ENCODE data around the gene CRTC2.
"Not testable (repeated sequence)": the region's sequence is repeated elsewhere in the genome, so short reads cannot be mapped to it uniquely, and the experiment has no call there.

CRTC2 gene

GRCh38 chr1:153958111-153958960 lies at the start of gene CRTC2:
CRTC2 (minus strand) TSS chr1:153958612; CDS start chr1:153958497, 115 bp downstream.
- DNase-seq (ENCODE audit: insufficient read length, low spot score), result peak; percentile 91
- FAIRE-seq, result peak; percentile 98

DNA sequence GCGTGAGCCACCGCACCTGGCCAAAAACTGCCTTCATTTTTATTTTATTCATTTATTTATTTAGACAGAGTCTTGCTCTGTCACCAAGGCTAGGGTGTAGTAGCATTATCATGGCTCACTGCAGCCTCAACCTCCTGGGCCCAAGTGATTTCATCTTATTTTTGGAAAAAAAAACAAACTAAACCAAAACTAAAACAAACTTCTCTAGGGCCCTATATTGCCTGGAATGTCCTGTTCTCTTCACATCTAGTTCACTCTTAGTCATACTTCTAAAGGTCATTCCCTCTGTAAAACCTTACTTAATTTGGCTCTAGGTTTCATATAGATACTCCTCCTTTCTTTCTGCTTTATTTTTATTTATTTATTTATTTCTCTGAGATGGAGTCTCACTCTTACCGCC lies 47.7 kb upstream of the CRTC2 start:
- FAIRE-seq, result no peak

DNA sequence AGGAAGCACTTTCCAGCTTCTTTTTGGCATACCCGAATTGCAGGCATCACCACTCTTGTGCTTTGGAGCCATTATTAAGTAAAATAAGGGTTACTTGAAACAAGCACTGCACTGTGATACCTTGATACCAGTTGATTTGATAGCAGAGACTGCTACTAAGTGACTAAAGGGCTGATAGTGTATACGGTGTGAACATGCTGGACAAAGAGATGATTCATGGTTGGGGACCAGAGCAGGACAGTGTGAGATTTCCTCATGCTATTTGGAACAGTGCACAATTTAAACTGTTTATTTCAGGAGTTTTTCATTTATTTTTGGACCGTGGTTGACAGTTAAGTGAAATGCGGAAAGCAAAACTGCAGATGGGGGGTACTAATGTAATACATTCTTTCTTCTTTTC lies 42.0 kb upstream of the CRTC2 start:
- FAIRE-seq (no peak), DNase-seq (ENCODE audit: insufficient read length, low spot score) (no peak)

More for the DNA sequence above, 47.7 kb upstream of the CRTC2 start:
- DNase-seq (ENCODE audit: insufficient read length, low spot score), result no peak

GRCh38 chr1:153996882-153997281 lies 38.5 kb upstream of the CRTC2 start:
- not testable (repeated sequence) for FAIRE-seq; DNase-seq (ENCODE audit: insufficient read length, low spot score)

GRCh38 chr1:153995640-153996039 lies 37.2 kb upstream of the CRTC2 start:
- DNase-seq (ENCODE audit: insufficient read length, low spot score) (no peak), FAIRE-seq (no peak)

DNA sequence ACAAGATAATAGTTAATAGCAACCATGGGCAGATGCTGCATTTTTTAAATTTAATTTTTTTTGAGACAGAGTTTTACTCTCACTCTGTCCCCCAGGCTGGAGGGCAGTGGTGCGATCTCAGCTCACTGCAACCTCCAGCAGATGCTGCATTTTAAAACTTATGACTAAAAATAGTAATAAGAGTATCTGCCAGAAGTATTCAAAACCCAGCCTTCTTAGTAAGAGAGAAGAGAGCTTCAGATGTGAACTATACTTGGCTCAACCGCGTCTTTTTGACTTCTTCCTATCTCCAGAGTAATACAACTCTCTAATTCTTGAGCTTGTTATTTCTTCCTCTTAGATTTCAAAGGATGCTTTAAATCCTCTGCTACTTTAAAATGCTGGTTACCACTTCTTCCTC lies 36.8 kb upstream of the CRTC2 start:
- no peak for DNase-seq (ENCODE audit: insufficient read length, low spot score)

GRCh38 chr1:153991806-153992205 lies 33.4 kb upstream of the CRTC2 start:
- FAIRE-seq, result no peak

More for the DNA sequence above, 36.8 kb upstream of the CRTC2 start:
- FAIRE-seq, result no peak

GRCh38 chr1:153991151-153991630 lies 32.8 kb upstream of the CRTC2 start:
- DNase-seq (ENCODE audit: insufficient read length, low spot score), result no peak
- FAIRE-seq, result no peak

More at GRCh38 chr1:153991806-153992205, 33.4 kb upstream of the CRTC2 start:
- DNase-seq (ENCODE audit: insufficient read length, low spot score), result no peak

DNA sequence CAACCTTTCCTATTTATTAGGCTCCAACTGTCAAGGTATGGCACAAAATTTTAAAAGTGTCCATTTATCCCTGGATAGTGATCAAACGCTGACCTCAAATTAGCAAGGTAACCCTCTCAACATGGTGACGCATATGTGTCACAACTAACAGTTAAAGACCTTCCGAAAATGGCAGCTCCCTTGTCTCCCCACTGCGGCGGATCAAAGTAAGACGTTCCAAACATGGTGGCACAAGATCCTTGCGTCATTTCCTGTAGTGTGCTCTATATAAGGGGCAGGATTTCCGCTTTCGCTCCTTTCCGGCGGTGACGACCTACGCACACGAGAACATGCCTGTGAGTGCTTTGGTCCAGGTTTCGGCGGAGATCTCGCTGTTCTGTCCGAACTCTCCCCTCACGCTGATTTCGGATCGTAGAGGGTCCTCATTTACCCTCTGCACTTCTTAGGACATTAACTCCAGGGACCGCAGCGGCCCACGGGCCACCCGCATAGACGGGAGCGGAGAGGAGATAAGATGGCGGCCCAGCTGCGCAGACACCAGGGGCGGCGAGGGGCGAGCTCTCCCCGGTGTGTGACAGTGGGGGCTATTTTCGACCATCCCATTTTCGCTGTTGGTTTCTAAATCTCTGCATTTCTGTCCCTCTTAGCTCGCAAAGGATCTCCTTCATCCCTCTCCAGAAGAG lies 32.2 kb upstream of the CRTC2 start, which contains the start of gene RPS27:
TSS of gene RPS27 (plus strand) at position 295 of the 683 bp plus-strand sequence. CDS start at position 330, 35 bp downstream.
- DNase-seq (ENCODE audit: insufficient read length, low spot score), result peak; percentile 83
- FAIRE-seq, result peak; percentile 95

DNA sequence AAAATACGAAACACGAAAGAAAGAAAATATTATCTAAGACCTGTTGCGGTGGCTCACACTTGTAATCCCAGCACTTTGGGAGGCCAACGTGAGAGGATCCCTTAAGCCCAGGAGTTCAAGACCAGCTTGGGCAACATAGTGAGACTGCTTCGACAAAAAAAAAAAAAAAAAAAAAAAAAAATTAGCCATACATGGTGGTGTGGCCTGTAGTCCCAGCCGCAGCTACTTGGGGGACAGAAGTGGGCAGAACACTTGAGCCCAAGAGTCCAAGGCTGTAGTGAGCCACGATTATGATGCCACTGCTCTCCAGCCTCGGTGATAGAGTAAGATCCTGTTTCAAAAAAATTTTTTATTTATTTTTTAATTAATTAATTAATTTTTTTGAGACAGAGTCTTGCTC lies 29.2 kb upstream of the CRTC2 start:
- no peak for DNase-seq (ENCODE audit: insufficient read length, low spot score)

GRCh38 chr1:153985941-153986761 lies 27.7 kb upstream of the CRTC2 start, which contains the start of gene RAB13:
RAB13 (minus strand) TSS chr1:153986339; CDS start chr1:153986236, 103 bp downstream.
- DNase-seq (ENCODE audit: insufficient read length, low spot score), result no peak
- peak; percentile 35 for FAIRE-seq

More for the DNA sequence above, 29.2 kb upstream of the CRTC2 start:
- FAIRE-seq, result no peak

- DNase-seq (ENCODE audit: insufficient read length, low spot score), result no peak
- no peak for FAIRE-seq
Observed at GRCh38 chr1:153985341-153985912, 27.0 kb upstream of the CRTC2 start.

DNA sequence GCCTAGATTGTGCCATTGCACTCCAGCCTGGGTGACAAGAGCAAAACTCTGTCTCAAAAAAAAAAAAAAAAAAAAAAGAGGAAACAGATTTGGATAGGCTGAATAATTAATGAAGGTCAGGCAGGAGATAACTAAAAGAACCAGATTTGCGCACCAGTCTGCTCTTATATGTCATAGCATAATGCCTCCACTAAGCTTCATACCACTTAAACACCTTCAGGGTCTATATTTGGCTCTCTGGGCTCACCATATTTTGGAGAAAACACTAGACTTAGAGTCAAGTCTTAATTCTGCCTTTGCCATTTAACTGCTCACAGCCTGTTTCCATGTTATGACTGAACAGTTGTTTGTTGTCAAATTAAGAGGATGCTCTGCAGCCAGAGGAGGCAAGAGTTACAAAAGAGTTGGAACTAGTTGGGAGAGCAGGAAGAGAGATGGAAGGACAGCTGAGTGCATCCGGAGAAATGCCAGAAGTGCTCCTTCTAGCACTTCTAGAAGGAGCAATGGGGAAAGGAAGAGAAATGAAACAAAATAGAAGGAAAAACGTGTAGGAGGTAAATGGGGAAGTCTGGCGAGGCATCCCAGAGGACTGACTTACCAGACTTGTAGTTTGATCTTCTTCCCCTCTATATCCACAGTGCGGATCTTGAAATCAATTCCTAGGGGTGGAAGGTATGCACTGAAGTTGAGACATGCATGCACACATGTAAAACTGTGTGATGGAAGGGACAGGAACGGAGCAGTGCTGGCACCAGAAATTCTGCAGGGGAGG lies 25.9 kb upstream of the CRTC2 start:
- FAIRE-seq, result no peak
- no peak for DNase-seq (ENCODE audit: insufficient read length, low spot score)

DNA sequence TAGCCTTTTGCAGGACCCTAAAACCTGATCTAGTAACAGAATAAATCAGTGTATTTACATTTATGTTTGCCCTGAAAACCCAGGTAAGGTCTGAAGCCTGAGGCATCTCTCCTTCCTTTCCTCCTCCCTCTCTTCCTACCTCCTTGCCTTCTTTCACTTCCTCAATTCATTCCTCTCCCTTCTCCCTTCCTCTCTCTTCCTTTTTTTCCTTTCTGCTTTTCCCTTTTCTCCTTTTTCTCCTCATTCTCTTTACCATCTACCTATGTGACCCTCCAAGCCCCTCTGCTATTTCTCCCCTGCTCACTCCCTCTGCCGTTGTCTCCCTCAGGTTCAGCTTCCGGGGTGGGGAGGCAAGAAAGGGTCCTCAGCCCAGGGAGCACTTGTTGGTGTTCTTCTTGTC lies 23.3 kb upstream of the CRTC2 start:
- FAIRE-seq; DNase-seq (ENCODE audit: insufficient read length, low spot score): not testable (repeated sequence)

GRCh38 chr1:153979091-153979490 lies 20.7 kb upstream of the CRTC2 start:
- FAIRE-seq; DNase-seq (ENCODE audit: insufficient read length, low spot score): not testable (repeated sequence)

DNA sequence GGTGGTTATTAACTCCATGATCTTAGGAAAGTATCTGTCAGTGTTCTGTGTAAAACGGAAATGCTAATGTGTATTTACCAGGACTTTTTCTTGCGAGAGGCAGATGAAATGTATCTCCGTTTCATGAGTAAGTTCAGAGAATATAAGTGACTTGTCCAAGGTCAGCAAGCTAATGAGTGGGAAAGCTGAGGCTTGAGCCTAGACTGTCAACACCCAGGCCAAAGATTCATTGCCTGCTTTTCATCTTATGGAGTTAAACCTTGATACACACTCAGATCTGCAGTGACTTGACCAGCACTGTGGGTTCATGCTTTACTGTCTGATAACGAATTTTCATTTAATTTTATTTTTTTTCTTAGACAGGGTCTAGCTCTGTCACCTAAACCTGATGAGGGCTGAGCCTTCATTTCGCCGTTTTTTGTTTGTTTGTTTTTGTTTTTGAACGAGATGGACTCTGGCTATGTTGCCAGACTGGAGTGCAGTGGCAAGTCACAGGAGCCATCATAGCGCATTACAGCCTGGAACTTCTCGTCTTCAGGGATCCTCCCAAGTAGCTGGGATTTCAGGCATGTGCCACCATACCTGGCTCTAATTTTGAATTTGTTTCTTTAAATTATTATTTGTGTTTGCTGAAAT lies 20.0 kb upstream of the CRTC2 start:
- FAIRE-seq (no peak), DNase-seq (ENCODE audit: insufficient read length, low spot score) (no peak)

DNA sequence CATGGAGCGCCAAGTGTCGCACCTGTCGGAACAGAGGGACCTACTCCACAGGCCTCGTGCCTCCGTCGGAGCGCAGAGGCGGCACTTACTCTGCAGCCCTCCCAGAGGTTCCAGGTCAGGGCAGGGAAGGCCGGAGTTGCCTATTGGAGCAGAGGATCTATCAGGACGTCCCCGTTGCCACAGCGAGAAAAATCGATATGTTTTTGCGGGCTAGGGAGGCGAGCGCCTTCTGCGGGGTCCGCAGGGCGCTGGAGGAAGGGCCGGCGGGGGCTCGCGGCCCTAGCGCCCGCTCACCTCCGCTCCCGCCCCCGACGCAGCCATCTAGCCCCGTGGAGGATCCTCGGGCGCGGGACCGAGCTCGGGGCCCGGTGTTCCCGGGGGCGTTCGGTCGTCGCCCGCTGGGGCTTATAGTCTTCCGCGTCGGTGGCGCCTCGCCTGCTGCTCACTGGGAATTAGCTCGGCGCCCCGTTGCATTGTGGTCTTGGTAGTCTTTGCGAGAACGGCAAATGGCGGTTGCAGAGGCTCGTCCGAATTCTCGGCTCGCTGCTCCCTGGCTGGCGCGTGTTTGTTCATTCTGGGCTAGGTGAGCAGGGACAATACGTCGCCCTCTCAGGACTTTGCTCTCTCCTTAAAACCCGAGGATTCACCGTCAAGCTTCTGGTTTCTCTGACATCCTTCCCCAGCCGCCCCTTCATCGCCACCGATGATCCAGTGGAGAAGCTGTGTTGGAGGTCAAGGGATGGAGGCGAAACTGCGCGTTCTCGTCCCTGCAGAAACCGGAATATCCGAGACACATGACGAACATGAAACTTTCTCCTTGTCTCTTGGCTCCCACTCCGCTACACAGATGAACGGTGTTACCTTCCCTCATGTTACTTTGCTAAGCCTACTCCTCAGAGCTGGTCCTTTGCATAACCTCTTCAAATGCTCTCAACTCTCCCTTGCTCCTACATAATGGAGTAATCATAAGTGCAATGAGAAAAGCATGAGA lies 19.1 kb upstream of the CRTC2 start, which contains the start of gene JTB:
TSS of gene JTB (minus strand) at position 425 of the 991 bp plus-strand sequence. CDS start at position 3, 422 bp downstream.
- peak; percentile 81 for DNase-seq (ENCODE audit: insufficient read length, low spot score)
- FAIRE-seq, result peak; percentile 89

All from GM19239 (cell line).